HG03095 (cell line): ENCODE measurements around the gene DACT3.

Source experiments
- ATAC-seq: cut with Tn5 transposase; IDR thresholded peaks from one replicate; pipeline ENCODE4 v1.9.1; 2021; ENCODE audit warnings: moderate library complexity; ENCODE audit not compliant: unreplicated experiment

Gene DACT3

DNA sequence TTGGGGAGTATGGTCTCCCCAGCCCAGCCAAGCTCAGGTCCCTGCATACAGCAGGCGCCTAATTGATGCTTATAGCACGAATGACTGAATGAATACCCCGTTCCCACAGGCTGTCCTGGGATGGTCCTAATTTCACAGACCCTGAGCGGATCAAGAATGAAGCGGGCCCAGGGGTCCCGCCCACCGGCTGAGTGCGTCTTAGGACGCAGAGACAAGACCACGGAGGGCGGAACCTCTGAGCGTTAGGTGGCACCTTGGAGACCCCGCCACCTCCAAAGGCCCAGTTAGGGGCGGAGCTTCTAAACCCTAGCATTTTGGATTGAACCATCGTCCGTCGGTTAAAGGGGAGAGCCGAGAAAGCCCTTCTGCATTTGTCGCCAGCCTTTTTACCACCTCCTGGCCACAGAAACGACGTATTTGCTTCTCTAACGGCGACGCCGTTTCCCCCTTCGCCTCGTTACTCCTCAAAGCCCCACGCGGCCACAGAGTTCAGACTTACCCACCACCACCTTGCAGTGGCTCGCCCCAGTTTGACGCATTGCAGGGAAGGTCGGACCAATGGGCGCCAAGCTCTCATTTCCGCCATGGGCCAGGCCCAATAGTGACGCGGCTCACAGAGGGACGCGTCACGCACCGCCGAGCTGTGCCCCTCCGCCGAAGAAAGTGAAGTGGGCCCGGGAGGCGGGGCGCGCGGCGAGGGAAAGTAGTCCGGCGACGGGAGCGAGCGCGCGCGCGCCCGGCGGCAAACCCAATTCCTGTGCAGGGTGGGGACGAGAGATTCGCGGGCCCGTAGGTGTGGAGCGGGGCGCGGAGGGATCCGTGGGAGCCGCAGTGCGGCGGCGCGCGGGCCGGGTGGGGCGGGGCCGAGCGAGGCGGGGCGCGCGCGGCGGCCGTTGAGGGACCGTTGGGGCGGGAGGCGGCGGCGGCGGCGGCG is 60.3 kb downstream of the DACT3 start:
- peak; percentile 64 for ATAC-seq

DNA sequence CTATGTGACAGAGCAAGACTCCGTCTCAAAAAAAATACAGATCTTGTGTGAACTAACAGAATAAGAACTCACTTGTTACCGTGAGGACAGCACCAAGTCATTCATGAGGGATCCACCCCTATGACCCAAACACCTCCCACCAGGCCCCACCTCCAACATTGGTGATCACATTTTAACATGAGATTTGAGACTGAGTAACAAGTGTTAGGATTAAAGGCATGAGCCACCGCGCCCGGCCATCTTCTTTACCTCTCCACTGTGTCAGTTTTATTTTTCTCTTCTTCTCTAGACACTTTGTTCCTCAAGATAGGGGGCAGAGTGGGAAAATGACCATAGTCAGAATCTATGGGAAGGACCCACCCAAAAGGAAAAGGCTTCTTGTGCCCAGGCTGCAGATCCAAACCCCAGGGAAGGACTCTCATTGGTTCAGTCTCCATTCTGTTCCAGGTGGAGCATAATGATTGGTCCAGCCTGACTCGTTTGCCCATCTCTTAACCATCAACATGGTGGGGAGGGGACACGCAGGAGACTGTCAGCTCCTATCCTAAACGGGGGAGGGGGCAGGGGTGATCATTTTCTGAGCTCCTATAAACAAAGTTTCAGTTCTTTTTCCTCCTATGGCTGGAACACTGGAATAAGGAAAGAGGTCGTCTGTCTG is 61.1 kb downstream of the DACT3 start:
- ATAC-seq: no peak

DNA sequence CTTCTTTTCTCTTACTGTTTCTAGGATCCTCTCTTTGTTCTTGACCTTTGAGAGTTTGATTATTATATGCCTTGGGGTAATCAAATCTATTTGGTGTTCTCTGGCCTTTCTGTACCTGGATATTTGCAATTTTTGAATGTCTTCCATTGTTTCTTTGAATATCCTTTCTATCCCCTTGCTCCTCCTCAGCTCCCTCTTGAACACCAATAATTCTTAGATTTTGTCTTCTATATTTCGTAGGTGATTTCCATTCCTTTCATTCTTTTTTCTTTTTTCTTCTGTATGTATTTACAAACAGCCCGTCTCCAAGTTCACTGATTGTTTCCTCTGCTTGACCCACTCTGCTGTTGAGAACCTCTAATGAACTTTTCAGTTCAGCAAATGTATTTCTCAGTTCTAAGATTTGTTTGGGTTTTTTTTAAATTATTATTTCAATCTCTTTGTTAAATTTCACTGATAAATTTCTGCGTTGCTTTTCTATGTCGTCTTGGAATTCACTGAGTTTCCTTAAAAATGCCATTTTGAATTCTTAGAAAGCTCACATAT is 62.5 kb downstream of the DACT3 start:
- ATAC-seq: no peak
